ACC112 (cell line): ENCODE measurements around the gene NCK2.
A peak's percentile ranks its signal among the peaks of the same experiment; 100 is the strongest.

Experiments
- H2AFZ ChIP-seq: fragments of 200-600 bp; sonication (generic); one replicate; pipeline ENCODE4 v1.6.0; 2017; ENCODE audit warnings: antibody characterized with exemption, low read length; ENCODE audit not compliant: unreplicated experiment
- H3K27ac ChIP-seq: fragments of 200-600 bp; sonication (generic); 2 replicates; pipeline ENCODE4 v1.5.1; 2014; ENCODE audit warnings: low read depth, mild to moderate bottlenecking, antibody characterized with exemption, low read length, moderate library complexity
- H3K27me3 ChIP-seq: fragments of 200-600 bp; sonication (generic); 2 replicates; pipeline ENCODE4 v1.6.1; 2014; ENCODE audit warnings: mild to moderate bottlenecking, antibody characterized with exemption, low read length, moderate library complexity, mixed read lengths; ENCODE audit not compliant: insufficient read depth
- H3K36me3 ChIP-seq: fragments of 200-600 bp; sonication (generic); 2 replicates; pipeline ENCODE4 v1.6.1; 2016; ENCODE audit warnings: mild to moderate bottlenecking, antibody characterized with exemption, low read length, moderate library complexity, mixed read lengths; ENCODE audit not compliant: insufficient read depth
- H3K4me1 ChIP-seq: fragments of 200-600 bp; sonication (generic); one replicate; pipeline ENCODE4 v1.6.1; 2016; ENCODE audit warnings: low read length, mixed read lengths; ENCODE audit not compliant: insufficient read depth, unreplicated experiment, control insufficient read depth
- H3K4me3 ChIP-seq: fragments of 200-600 bp; sonication (generic); 2 replicates; pipeline ENCODE4 v1.5.1; 2014; ENCODE audit warnings: mild to moderate bottlenecking, low read depth, low read length
- H3K79me2 ChIP-seq: fragments of 200-600 bp; sonication (generic); one replicate; pipeline ENCODE4 v1.6.0; 2016; ENCODE audit warnings: low read length; ENCODE audit not compliant: control insufficient read depth, unreplicated experiment, insufficient read depth

The NCK2 gene

DNA sequence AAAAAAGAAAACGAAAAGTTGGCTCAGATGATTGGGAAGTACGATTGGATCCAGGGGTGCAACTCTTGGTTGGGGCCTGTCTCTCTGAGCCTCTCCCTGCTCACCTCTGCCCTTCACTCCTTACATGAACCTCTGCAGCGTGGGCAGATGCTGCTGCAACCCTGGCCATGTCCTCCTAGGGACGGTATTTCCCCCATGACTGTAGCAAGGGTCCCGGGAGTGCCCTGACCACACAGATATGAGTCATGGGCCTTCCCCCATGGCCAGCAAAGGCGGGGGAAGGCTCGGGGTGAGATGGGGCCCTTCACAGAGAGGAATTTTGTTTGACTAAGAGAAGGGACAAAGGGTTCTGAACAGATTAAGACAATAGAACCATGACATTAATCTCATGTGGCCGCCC lies 129.0 kb downstream of the NCK2 start:
- H3K27ac ChIP-seq: peak overlapping the region; percentile 23; the same call in 1 of the 2 replicates
- peaks cover 14% of the 10 kb centered on the region for H3K4me1 ChIP-seq
- H2AFZ ChIP-seq: no peak overlapping the region
- H3K27me3 ChIP-seq: no peaks in the 10 kb centered on the region
- no peaks in the 10 kb centered on the region for H3K36me3 ChIP-seq
- peak overlapping the region; percentile 14; the same call in 1 of the 2 replicates for H3K4me3 ChIP-seq
- H3K79me2 ChIP-seq: no peaks in the 10 kb centered on the region

DNA sequence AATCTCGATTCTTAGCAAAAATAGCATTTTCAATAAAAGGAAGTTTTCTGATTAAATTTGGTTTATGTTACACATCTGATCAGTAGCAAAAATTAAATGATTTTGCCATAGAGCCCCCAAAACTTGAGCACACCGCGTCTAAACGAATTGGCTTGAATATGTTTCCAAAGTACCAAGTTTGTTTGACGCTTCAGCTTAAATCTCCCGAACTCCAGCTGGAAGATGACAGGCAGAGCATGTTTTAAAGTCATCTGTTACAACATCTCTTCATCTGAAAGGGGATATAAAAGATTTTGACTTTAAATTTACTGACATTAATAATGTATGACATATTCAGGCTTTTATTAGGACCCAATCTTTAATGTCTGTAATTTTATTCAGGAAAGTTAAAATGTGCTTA lies 129.8 kb downstream of the NCK2 start:
- Histone ChIP-seq H3K27ac (no peak overlapping the region), H3K79me2 (no peaks in the 10 kb centered on the region)

DNA sequence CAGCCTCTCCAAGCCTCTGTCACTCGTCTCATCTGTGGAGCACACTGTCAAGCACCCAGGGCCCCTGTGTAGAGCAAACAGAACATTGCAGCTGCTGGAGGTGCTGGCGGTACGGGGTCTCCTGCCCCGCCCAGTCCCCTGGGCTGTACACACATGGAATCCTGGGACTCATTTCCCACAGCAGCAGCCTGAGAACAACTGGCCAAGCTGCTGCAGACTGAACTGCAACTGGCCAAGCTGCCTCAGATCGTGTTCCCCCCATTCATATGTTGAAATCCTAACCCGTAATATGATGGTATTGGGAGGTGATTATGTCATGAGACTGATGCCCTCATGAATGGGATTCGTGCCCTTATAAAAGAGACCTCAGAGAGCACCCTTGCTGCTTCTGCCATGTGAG lies 130.5 kb downstream of the NCK2 start:
- H3K4me1 ChIP-seq: peaks cover 14% of the 10 kb centered on the region
- H3K27ac ChIP-seq: no peak overlapping the region

More for the DNA sequence above, 129.8 kb downstream of the NCK2 start:
- no peaks in the 10 kb centered on the region for H3K36me3 ChIP-seq
- H3K4me1 ChIP-seq: peaks cover 14% of the 10 kb centered on the region
- H2AFZ ChIP-seq: no peak overlapping the region
- no peaks in the 10 kb centered on the region for H3K27me3 ChIP-seq
- no peak overlapping the region for H3K4me3 ChIP-seq

DNA sequence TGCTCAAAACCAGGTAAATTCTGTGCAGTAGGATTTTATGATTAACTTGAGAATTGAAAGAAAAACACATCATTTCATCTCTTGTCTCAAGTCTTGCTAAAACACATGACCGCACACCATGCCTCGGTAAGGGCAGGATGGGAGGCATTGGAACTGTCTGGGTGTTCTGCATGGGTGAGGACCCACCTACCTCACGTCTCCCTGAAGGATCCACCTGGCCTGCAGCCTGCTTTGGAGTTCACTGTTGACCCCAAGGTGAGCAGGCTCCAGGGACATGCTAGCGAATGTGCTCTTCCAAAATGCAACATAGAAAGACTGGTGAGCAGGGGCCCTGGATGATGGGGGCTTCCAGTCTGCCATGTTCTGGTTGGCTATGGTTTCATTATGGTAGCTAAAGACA lies 131.5 kb downstream of the NCK2 start:
- Histone ChIP-seq H3K27me3 (no peaks in the 10 kb centered on the region), H3K36me3 (no peaks in the 10 kb centered on the region), H3K27ac (no peak overlapping the region), H3K4me3 (no peak overlapping the region), H2AFZ (no peak overlapping the region), H3K79me2 (no peaks in the 10 kb centered on the region), H3K4me1 (peaks cover 14% of the 10 kb centered on the region)

More for the DNA sequence above, 130.5 kb downstream of the NCK2 start:
- H3K36me3 ChIP-seq: no peaks in the 10 kb centered on the region
- H3K27me3 ChIP-seq: no peaks in the 10 kb centered on the region
- no peaks in the 10 kb centered on the region for H3K79me2 ChIP-seq
- H2AFZ ChIP-seq: no peak overlapping the region
- no peak overlapping the region for H3K4me3 ChIP-seq

DNA sequence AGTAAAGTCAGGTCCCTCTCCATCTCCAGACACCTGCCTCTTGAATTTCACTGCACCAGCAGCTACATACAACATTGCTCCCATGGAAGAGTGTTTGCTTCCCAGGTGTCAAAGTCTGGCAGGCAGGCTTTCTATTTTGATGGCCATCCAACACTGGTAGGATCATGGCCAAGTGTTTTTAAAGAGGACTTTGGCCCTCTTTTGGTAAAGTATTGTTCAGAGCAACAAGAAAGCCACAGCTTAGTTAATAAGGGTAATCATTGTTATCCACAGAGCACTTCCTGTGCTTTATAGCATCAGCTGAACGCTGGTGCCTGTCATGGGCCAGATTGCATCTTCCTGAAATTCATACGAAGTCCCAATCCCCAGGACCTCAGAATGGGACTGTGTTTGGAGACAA lies 133.2 kb downstream of the NCK2 start:
- Histone ChIP-seq H3K4me3 (no peak overlapping the region), H3K4me1 (peaks cover 13% of the 10 kb centered on the region), H3K27ac (no peak overlapping the region), H2AFZ (no peak overlapping the region), H3K27me3 (no peaks in the 10 kb centered on the region), H3K36me3 (no peaks in the 10 kb centered on the region; the same call in 1 of the 2 replicates), H3K79me2 (no peaks in the 10 kb centered on the region)

DNA sequence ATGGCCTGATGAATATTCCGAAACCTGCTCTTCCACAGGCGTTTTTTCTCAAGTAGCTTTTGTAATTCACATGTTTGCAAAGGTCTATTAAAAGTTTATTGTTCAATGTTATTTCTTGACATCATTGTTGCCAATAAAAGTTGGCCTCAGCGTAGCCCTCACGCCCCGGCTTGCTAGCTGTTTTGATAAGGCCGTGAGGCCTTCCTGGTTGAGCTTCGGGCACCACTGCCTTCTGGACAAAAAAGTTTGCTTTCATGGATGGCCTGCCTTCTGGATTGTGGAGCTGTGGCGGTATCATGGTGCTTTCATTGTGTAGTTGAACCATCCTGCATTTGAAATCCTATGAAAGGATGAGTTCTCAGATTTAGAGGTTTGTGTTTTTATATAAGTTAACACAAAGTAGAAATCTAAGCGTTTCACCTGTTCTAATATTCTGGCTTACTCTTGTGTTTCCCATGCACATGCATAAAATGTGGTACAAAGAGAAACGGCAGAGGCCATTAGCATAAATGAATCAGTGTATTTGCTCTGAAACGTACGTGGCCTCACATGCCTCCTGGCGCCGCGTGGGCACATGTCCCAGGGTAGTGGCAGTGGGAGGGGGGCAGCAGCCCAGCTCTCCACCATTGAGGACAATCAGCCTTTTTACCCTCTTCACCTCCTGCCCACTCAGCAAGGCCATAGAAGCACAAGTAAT lies 134.5 kb downstream of the NCK2 start:
- Histone ChIP-seq H3K4me1 (peaks cover 2% of the 10 kb centered on the region), H3K79me2 (no peaks in the 10 kb centered on the region), H3K27ac (no peak overlapping the region), H3K27me3 (no peaks in the 10 kb centered on the region), H2AFZ (no peak overlapping the region), H3K36me3 (no peaks in the 10 kb centered on the region; the same call in 1 of the 2 replicates), H3K4me3 (no peak overlapping the region)

DNA sequence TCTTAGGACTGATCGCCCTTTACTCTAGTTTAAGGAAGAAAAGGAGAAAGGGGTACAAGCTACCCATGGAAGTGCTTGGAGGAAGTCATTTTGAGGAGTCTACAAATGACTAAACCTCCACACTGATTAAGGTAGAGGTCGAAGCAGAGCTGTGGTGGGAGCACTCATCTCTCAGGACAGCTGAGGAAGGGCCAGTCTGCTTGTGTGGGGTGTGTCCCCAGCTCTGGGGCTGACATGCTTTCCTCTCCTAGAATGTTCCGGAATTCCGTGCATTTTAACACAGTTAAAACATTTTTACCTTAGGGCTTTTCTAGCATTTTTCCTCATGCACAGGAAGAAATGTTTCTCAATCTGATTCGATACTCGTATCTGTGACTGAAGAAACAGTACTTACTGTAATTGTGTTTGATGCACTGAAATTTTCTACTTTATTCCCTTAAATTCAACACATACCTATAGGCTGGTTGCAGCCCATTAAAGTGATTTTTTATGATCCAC lies 135.1 kb downstream of the NCK2 start:
- Histone ChIP-seq H3K4me1 (no peaks in the 10 kb centered on the region), H3K27me3 (no peaks in the 10 kb centered on the region), H3K36me3 (no peaks in the 10 kb centered on the region; the same call in 1 of the 2 replicates), H2AFZ (no peak overlapping the region), H3K27ac (no peak overlapping the region), H3K4me3 (no peak overlapping the region), H3K79me2 (no peaks in the 10 kb centered on the region)

DNA sequence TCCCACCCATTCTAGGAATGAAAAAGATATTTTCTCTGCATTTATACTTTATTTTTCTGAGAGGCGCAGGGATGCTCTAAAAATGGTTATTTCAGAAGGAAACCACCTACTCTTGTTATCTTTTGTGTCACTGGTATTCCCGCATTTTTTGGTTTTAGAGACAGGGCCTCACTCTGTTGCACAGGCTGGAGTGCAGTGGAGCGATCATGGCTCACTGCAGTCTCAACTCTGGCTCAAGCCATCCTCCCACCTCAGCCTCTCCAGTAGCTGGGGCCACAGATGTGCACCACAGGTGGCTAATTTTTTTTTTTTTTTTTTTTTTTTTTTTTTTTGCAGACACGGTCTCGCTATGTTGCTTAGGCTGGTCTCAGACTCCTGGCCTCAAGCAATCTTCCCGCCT lies 135.9 kb downstream of the NCK2 start:
- H3K27ac ChIP-seq: no peak overlapping the region
- H3K36me3 ChIP-seq: no peaks in the 10 kb centered on the region; the same call in 1 of the 2 replicates
- H3K4me1 ChIP-seq: no peaks in the 10 kb centered on the region
- H2AFZ ChIP-seq: no peak overlapping the region
- no peaks in the 10 kb centered on the region for H3K27me3 ChIP-seq
- no peaks in the 10 kb centered on the region for H3K79me2 ChIP-seq
- H3K4me3 ChIP-seq: no peak overlapping the region

DNA sequence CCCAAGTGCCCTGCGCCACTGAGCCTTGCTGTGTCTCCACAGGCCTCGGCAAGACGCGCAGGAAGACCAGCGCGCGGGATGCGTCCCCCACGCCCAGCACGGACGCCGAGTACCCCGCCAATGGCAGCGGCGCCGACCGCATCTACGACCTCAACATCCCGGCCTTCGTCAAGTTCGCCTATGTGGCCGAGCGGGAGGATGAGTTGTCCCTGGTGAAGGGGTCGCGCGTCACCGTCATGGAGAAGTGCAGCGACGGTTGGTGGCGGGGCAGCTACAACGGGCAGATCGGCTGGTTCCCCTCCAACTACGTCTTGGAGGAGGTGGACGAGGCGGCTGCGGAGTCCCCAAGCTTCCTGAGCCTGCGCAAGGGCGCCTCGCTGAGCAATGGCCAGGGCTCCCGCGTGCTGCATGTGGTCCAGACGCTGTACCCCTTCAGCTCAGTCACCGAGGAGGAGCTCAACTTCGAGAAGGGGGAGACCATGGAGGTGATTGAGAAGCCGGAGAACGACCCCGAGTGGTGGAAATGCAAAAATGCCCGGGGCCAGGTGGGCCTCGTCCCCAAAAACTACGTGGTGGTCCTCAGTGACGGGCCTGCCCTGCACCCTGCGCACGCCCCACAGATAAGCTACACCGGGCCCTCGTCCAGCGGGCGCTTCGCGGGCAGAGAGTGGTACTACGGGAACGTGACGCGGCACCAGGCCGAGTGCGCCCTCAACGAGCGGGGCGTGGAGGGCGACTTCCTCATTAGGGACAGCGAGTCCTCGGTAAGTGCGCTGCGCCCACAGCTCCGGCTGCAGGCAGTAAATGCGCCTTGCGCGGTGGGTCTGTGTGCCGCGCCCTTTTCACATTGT lies 136.8 kb downstream of the NCK2 start:
- Histone ChIP-seq H3K27ac (no peak overlapping the region), H3K27me3 (no peaks in the 10 kb centered on the region), H3K4me3 (no peak overlapping the region), H3K79me2 (no peaks in the 10 kb centered on the region), H3K36me3 (no peaks in the 10 kb centered on the region; the same call in 1 of the 2 replicates), H2AFZ (no peak overlapping the region), H3K4me1 (no peaks in the 10 kb centered on the region)

DNA sequence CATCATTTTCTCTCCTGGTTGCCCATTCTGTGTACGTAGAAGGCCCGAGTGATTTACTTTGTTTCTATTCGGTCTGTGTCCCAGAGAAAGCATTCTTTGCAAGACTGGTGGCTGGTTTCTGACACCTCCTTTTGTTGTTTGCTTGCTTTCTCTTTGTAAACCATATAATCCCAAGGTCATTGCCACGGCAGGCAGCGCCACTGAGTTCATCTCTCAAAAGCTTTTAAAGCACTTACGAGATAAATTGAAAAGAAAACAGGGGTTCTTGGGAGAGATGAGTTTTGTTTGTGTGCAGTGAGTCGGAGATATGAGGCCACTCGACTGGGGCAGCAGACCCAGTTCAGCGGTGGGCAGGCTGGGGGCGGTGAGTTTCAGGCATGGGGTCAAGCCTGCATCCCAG lies 137.6 kb downstream of the NCK2 start:
- no peaks in the 10 kb centered on the region for H3K4me1 ChIP-seq
- H2AFZ ChIP-seq: no peak overlapping the region
- H3K36me3 ChIP-seq: no peaks in the 10 kb centered on the region; the same call in 1 of the 2 replicates
- H3K27ac ChIP-seq: no peak overlapping the region
- no peak overlapping the region for H3K4me3 ChIP-seq
- H3K27me3 ChIP-seq: no peaks in the 10 kb centered on the region
- no peaks in the 10 kb centered on the region for H3K79me2 ChIP-seq
